Tibial nerve (tissue), 4 donors: ENCODE data around the gene MRPL50. TPM values are rescaled to one million over a fixed set of nuclear protein-coding genes. Genes with fewer than 3 reads are reported as not detected.
A peak's percentile ranks its signal among the peaks of the same experiment; 100 is the strongest.

ENCODE experiments used
- DNase-seq, 2 donors: peaks; one replicate each; pipeline ENCODE4 v3.0.0-alpha.2; 2019; ENCODE audit warnings: low spot score in 2 of 2
- H3K27ac ChIP-seq, 4 donors: fragments of 200-600 bp; sonication (generic) in 3 of 4; one replicate each; pipeline ENCODE4 v1.5.1; 2017 to 2019; ENCODE audit warnings: mild to moderate bottlenecking in 1 of 4
- H3K27me3 ChIP-seq, 2 donors: fragments of 200-600 bp; sonication (generic) in 1 of 2; one replicate each; pipeline versions ENCODE4 v1.5.1 to v1.6.0; 2017 to 2019
- H3K36me3 ChIP-seq, 3 donors: fragments of 200-600 bp; sonication (generic); one replicate each; pipeline ENCODE4 v1.5.1; 2018 to 2019
- H3K4me1 ChIP-seq, 4 donors: fragments of 200-600 bp; sonication (generic) in 3 of 4; one replicate each; pipeline ENCODE4 v1.5.1; 2017 to 2019
- H3K4me3 ChIP-seq, 4 donors: fragments of 200-600 bp; sonication (generic) in 3 of 4; one replicate each; pipeline ENCODE4 v1.5.1; 2017 to 2019; ENCODE audit warnings: mild to moderate bottlenecking in 1 of 4, moderate library complexity in 1 of 4
- H3K9me3 ChIP-seq, 4 donors: fragments of 200-600 bp; sonication (generic) in 3 of 4; one replicate each; pipeline ENCODE4 v1.5.1; 2017 to 2019
- EP300 ChIP-seq, 2 donors: sonication (generic); formaldehyde crosslinking; IDR thresholded peaks; one replicate each; pipeline ENCODE4 v1.6.1; 2017; ENCODE audit warnings: antibody characterized with exemption in 2 of 2, mild to moderate bottlenecking in 1 of 2
- POLR2A ChIP-seq, 2 donors: fragments of 450-650 bp; IDR thresholded peaks; one replicate each; pipeline ENCODE4 v1.6.1; 2017; ENCODE audit warnings: antibody characterized with exemption in 2 of 2, mild to moderate bottlenecking in 2 of 2, moderate library complexity in 2 of 2
- WGBS, 2 donors: methylation state at CpG; one replicate each; pipeline ENCODE4 v1.1.5; 2018; 5-methylcytosine and 5-hydroxymethylcytosine counted together
- total RNA-seq, 4 donors: library from RNA; depleted of rRNA; stranded (reverse); fragments of >200 nt; gene quantifications; one replicate each; pipeline ENCODE4 v1.1.0, GENCODE V29; 2016
- TF ChIP-seq, protein P1 (sequence below), 5 experiments: fragments of 200-600 bp in 3 of 5; fragments of 450-650 bp in 2 of 5; sonication (generic) in 3 of 5; IDR thresholded peaks; one replicate each; pipeline ENCODE4 v1.5.1; 2016 to 2019; ENCODE audit warnings: antibody characterized with exemption in 5 of 5, mild to moderate bottlenecking in 3 of 5, moderate library complexity in 2 of 5

Gene MRPL50
- total RNA-seq, 4 donors from 2014 or later = 6.3 to 10.9 (median 8.5) TPM

DNA sequence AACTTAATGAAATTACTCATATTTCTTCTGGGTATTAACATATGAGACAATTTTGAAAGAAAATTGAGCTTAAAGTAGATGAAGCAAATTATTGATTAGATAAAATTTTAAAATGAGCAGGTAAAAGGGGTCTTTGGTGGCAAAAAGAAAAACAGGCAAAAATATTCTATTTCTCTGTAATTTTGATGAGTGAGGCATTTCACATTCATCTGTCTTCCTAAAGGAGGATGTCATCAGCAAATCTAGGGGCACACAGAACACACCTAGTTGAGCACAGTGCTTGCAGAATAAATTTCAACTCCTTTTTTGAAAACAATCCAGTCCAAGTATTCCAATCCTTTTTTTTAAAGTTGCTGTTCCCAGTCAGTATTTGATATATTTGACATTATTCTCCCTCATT lies 16.4 kb upstream of the MRPL50 start:
- Histone ChIP-seq H3K27me3 (no peaks in the 10 kb centered on the region), H3K4me1 (no peaks in the 10 kb centered on the region), H3K4me3 (no peak overlapping the region), H3K36me3 (peaks cover 0 to 76% (median 0%) of the 10 kb centered on the region in 3 donors), H3K27ac (no peak overlapping the region), H3K9me3 (peaks cover 2 to 90% (median 31%) of the 10 kb centered on the region in 4 donors)
- DNase-seq = no peak
- TF ChIP-seq, protein P1, sequence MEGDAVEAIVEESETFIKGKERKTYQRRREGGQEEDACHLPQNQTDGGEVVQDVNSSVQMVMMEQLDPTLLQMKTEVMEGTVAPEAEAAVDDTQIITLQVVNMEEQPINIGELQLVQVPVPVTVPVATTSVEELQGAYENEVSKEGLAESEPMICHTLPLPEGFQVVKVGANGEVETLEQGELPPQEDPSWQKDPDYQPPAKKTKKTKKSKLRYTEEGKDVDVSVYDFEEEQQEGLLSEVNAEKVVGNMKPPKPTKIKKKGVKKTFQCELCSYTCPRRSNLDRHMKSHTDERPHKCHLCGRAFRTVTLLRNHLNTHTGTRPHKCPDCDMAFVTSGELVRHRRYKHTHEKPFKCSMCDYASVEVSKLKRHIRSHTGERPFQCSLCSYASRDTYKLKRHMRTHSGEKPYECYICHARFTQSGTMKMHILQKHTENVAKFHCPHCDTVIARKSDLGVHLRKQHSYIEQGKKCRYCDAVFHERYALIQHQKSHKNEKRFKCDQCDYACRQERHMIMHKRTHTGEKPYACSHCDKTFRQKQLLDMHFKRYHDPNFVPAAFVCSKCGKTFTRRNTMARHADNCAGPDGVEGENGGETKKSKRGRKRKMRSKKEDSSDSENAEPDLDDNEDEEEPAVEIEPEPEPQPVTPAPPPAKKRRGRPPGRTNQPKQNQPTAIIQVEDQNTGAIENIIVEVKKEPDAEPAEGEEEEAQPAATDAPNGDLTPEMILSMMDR (IDR thresholded peaks at IDR 0.05) = no peak
- no peak for TF ChIP-seq POLR2A (IDR thresholded peaks at IDR 0.05)
- TF ChIP-seq EP300 (IDR thresholded peaks at IDR 0.05) = no peak

DNA sequence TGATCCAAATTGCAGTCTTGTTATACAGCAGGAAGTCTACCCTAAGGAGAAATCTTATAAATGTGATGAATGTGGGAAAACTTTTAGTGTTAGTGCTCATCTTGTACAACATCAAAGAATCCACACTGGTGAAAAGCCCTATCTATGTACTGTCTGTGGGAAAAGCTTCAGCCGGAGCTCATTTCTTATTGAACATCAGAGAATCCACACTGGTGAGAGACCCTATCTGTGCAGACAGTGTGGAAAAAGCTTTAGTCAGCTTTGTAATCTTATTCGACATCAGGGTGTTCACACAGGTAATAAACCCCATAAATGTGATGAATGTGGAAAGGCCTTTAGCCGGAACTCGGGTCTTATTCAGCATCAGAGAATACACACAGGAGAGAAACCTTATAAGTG lies 10.7 kb upstream of the MRPL50 start:
- Histone ChIP-seq H3K27ac (no peak overlapping the region), H3K9me3 (peaks cover 26 to 99% (median 60%) of the 10 kb centered on the region in 4 donors), H3K4me3 (no peak overlapping the region), H3K27me3 (no peaks in the 10 kb centered on the region), H3K36me3 (peaks cover 13 to 86% (median 32%) of the 10 kb centered on the region in 3 donors), H3K4me1 (no peaks in the 10 kb centered on the region)
- no peak for TF ChIP-seq EP300 (IDR thresholded peaks at IDR 0.05)
- DNase-seq = no peak
- WGBS, 2 donors = 95 to 98% methylated on average over 4 of the region's 4 CpGs

DNA sequence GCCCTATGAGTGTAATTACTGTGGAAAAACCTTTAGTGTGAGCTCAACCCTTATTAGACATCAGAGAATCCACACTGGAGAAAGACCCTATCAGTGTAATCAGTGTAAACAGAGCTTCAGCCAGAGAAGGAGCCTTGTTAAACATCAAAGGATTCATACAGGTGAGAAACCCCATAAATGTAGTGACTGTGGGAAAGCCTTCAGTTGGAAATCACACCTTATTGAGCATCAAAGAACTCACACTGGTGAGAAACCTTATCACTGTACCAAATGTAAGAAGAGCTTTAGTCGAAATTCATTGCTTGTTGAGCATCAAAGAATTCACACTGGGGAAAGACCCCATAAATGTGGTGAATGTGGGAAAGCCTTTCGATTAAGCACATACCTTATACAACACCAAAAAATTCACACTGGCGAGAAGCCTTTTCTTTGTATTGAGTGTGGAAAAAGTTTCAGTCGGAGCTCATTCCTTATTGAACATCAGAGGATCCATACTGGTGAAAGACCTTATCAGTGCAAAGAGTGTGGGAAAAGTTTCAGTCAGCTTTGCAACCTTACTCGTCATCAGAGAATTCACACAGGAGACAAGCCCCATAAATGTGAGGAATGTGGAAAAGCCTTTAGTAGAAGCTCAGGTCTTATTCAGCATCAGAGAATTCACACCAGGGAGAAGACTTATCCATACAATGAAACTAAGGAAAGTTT lies 10.1 kb upstream of the MRPL50 start:
- no peaks in the 10 kb centered on the region for H3K4me1 ChIP-seq
- peaks cover 26 to 99% (median 57%) of the 10 kb centered on the region in 4 donors for H3K9me3 ChIP-seq
- no peak overlapping the region for H3K4me3 ChIP-seq
- no peaks in the 10 kb centered on the region for H3K27me3 ChIP-seq
- peaks cover 13 to 86% (median 37%) of the 10 kb centered on the region in 3 donors for H3K36me3 ChIP-seq
- 95 to 98% methylated on average over 5 of the region's 5 CpGs for WGBS, 2 donors
- no peak for DNase-seq
- TF ChIP-seq POLR2A (IDR thresholded peaks at IDR 0.05) (no peak), EP300 (IDR thresholded peaks at IDR 0.05) (no peak)
- TF ChIP-seq, protein P1 (IDR thresholded peaks at IDR 0.05) = no peak
- H3K27ac ChIP-seq = no peak overlapping the region

DNA sequence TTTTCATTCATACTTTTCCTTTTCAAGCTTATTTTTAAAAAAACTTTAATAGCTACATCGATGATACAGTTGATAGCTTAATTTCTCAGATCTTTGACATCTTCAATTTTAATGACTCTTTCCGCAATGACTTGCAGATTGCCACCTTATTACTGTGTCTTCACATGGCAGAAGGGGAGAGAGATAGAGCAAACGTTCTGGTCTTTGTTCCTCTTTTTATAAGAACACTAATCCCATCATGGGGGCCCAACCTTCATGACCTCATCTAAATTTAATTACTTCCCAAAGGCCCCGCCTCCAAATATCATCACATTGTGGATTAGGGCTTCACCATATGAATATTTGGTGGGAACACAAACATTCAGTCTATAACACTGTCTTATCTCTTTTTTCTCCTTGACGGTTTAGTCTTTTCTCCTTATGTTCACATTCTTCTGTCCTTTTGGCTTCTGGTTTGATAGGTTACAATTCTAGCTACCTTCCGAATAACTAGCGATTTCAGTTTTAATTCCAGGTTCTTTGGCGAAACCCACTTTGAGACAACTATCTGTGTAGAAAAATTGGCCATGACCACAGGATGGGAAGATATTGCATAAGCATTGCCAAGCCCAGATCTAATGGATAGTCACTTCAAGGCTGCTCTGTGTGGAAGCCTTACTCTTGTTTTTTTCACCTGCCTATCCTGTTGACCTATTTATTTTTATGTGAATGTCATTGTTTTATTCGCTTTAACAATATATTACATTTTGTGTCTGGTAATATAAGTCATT lies 5.3 kb upstream of the MRPL50 start:
- no peak for DNase-seq
- TF ChIP-seq, protein P1 (IDR thresholded peaks at IDR 0.05) = no peak
- Histone ChIP-seq H3K27me3 (no peaks in the 10 kb centered on the region), H3K27ac (no peak overlapping the region), H3K9me3 (peaks cover 14 to 72% (median 28%) of the 10 kb centered on the region in 4 donors), H3K36me3 (peaks cover 16 to 87% (median 52%) of the 10 kb centered on the region in 3 donors), H3K4me1 (peaks cover 0 to 29% (median 11%) of the 10 kb centered on the region in 4 donors), H3K4me3 (no peak overlapping the region)
- 92 to 96% methylated on average over 9 of the region's 9 CpGs for WGBS, 2 donors

DNA sequence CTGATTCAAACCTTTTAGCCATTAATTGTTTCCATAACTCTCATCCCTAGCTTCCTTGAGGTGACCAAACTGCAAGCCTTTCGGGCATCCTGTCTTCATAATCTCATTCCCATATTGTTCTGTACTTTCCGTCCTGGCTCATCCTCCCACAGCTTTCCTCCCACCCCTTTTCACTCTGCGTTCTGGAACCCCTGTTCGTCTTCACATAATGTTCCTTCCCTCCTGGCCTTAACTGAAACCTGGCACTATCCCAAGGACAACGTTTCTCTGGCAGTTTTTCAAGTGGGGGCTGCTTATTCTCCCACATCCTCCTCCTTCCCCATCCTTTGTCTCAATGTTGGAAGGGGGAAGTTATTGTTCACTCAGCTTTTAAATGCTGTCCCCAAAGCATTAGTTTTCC lies 1.7 kb upstream of the MRPL50 start:
- Histone ChIP-seq H3K27me3 (no peaks in the 10 kb centered on the region), H3K9me3 (peaks cover 0 to 36% (median 3%) of the 10 kb centered on the region in 4 donors), H3K4me3 (peak overlapping the region in 3 of 4 donors; percentile 63 to 78 (median 63)), H3K27ac (peak overlapping the region in 1 of 4 donors; percentile 96), H3K36me3 (peaks cover 3 to 52% (median 30%) of the 10 kb centered on the region in 3 donors), H3K4me1 (peaks cover 0 to 46% (median 18%) of the 10 kb centered on the region in 4 donors)
- no peak for DNase-seq
- WGBS, 2 donors = 24 to 29% methylated on average over 5 of the region's 5 CpGs
- TF ChIP-seq EP300 (IDR thresholded peaks at IDR 0.05) (no peak), POLR2A (IDR thresholded peaks at IDR 0.05) (no peak)
- TF ChIP-seq, protein P1 (IDR thresholded peaks at IDR 0.05) = no peak
